ENCODE results near the gene IPO9.

IPO9 gene

GRCh38 chr1:201912832-201913231 lies 83.9 kb downstream of the IPO9 start:
- DNase-seq: no peak

GRCh38 chr1:201914456-201915235 lies 85.7 kb downstream of the IPO9 start:
- no peak for DNase-seq

- DNase-seq: no peak
Measured at GRCh38 chr1:201916649-201917249, 87.8 kb downstream of the IPO9 start.

GRCh38 chr1:201917362-201918033 lies 88.5 kb downstream of the IPO9 start:
- no peak for DNase-seq

- no peak for DNase-seq
Measured at GRCh38 chr1:201918343-201918742, 89.4 kb downstream of the IPO9 start.

GRCh38 chr1:201921952-201922558 lies 93.1 kb downstream of the IPO9 start:
- no peak for DNase-seq

GRCh38 chr1:201925301-201925567 lies 96.3 kb downstream of the IPO9 start:
- no peak for DNase-seq

GRCh38 chr1:201925981-201926645 lies 97.2 kb downstream of the IPO9 start:
- DNase-seq: no peak

- DNase-seq: no peak
Measured at GRCh38 chr1:201928266-201928665, 99.3 kb downstream of the IPO9 start.

- DNase-seq: no peak
Measured at GRCh38 chr1:201930137-201930536, 101.2 kb downstream of the IPO9 start.

GRCh38 chr1:201930803-201931202 lies 101.8 kb downstream of the IPO9 start:
- no peak for DNase-seq
